Vagina (tissue), 2 donors: ENCODE measurements around the gene NOP56.

Source experiments
- CTCF ChIP-seq, 3 experiments: fragments of 450-650 bp in 2 of 3; fragments of 200-600 bp in 1 of 3; sonication (generic) in 1 of 3; IDR thresholded peaks; one replicate each; pipeline ENCODE4 v1.5.1; 2017 to 2019; ENCODE audit warnings: antibody characterized with exemption in 3 of 3, mild to moderate bottlenecking in 2 of 3, moderate library complexity in 2 of 3
- POLR2A ChIP-seq, 2 donors: fragments of 450-650 bp; IDR thresholded peaks; one replicate each; pipeline ENCODE4 v1.6.1; 2017; ENCODE audit warnings: antibody characterized with exemption in 2 of 2, mild to moderate bottlenecking in 2 of 2, moderate library complexity in 2 of 2
- POLR2AphosphoS5 ChIP-seq, 2 donors: sonication (generic); formaldehyde crosslinking; IDR thresholded peaks; one replicate each; pipeline ENCODE4 v1.9.0; 2017; ENCODE audit warnings: antibody characterized with exemption in 2 of 2, mild to moderate bottlenecking in 2 of 2, low read depth in 1 of 2; ENCODE audit not compliant: insufficient read depth in 1 of 2

- no peak for TF ChIP-seq POLR2AphosphoS5 (IDR thresholded peaks at IDR 0.05; ENCODE audit: insufficient read depth in 1 of 2, low read depth in 1 of 2)
- no peak for TF ChIP-seq CTCF (IDR thresholded peaks at IDR 0.05)
- TF ChIP-seq POLR2A (IDR thresholded peaks at IDR 0.05): no peak
Observed at GRCh38 chr20:2633381-2633780, 19.1 kb upstream of the NOP56 start.
